Measurements from ENCODE around the gene CACNG5.
"Not testable (repeated sequence)": the region's sequence is repeated elsewhere in the genome, so short reads cannot be mapped to it uniquely, and the experiment has no call there.

CACNG5 gene

DNA sequence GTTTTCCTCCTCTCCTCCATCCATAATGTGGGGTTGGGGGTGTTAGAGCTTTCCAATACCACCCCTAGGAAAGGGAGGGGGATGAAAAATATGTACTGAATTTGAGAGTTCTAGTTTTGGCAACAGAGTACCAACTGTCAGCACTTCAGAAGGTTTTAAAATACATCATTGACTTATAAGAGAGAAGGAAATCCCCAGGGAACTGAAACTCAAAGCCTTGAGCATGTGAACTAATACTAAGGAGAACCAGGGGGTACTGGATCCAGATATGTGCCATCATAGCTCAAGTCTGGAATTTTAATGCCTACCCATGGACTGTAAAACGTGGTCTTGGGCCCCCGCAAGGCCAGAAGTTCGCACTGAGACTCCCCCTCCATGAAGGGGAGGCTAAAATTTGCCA, 15.8 kb downstream of the CACNG5 start:
- no peak for DNase-seq

DNA sequence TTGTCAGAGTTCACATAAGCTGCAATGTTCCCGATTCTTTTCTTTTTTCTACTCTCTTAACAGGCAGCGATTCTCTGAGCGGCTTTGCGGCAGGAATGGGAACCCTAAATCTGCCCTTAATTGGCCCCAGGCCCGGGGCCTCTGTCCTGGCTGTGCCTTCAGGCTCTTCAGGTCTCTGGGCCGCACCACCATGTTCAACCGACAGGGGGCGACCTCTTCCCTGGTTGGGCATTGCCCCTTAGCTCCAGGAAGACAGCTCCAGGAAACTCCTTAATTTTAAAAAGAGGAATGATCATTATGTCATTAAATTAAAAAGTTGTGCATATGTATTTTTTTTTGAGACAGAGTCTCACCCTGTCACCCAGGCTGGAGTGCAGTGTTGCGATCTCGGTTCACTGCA, 20.3 kb downstream of the CACNG5 start:
- peak; percentile 74 for DNase-seq

- no peak for DNase-seq
Observed at GRCh38 chr17:66858226-66859083, 23.5 kb downstream of the CACNG5 start.

DNA sequence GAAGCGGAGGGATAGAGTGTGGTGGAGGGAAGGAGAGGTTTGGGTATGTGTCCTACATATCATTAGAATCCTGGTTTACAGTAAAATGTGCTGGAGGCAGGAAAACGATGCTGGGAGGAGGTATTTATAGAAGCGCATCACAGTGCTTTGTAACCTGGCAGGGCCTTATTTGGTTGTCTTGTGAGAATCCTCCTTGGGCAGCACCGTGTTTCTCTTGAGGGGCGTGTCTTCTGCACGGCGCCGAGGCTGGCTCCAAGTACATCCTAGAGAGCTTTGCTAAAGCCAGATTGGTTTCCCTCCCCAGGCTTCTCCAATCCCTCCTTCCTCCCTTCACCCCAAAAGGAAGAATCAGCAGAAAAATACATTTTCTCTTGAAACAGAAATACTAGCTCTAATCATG, 24.4 kb downstream of the CACNG5 start:
- no peak for DNase-seq

- DNase-seq, result no peak
Observed at GRCh38 chr17:66860204-66860603, 25.3 kb downstream of the CACNG5 start.

- no peak for DNase-seq
Observed at GRCh38 chr17:66863820-66864219, 28.9 kb downstream of the CACNG5 start.

- no peak for DNase-seq
Observed at GRCh38 chr17:66865151-66865550, 30.2 kb downstream of the CACNG5 start.

DNA sequence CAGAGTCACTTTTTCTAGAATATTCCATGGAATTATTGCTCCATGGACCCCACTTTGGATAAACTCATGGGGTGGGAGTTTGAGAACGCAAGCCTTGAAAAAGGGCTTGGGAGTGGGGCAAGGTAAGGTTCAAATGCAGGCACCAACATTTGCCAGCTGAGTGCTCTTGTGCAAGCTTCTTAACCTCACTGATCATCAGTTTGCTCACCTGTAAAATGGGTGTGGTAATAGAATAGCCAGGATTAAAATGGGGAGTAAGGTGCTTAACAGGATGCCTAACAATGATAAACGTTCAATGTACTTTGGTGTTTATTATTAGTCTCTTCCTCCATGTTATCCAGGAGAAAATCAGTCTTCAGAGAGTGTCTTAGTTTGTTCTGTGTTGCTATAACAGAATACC, 39.0 kb downstream of the CACNG5 start:
- no peak for DNase-seq

DNA sequence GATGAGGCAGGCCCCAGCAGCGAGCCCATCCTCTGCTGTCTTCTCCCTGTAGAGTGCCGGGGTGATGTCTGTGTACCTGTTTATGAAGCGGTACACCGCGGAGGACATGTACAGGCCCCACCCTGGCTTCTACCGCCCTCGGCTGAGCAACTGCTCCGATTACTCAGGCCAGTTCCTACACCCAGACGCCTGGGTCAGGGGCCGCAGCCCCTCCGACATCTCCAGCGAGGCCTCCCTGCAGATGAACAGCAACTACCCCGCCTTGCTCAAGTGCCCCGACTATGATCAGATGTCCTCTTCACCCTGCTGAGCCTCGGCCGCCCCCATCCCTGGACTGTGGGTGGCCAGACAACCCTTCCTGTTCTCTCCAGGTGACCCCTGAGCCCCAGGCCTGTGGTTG, 50.0 kb downstream of the CACNG5 start:
- DNase-seq, result no peak

DNA sequence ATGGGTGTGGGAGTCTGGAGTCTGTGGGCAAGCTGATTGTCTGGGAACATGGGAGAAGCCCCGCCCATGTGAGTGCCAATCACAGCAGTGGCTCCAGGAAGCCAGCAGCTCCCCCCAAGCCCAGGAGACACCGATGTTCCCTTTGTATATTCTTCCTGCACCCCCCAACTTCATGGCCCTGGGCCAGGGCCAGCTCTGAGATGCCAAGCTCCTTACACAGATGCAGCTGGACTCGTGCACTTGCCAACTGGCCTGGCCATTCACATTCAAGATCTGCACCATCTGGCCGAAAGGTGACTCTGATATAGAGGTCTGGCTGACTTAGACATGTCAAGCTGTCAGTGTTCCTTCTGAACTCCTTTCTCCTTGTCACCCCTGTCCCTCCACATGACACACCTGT, 50.5 kb downstream of the CACNG5 start:
- no peak for DNase-seq

DNA sequence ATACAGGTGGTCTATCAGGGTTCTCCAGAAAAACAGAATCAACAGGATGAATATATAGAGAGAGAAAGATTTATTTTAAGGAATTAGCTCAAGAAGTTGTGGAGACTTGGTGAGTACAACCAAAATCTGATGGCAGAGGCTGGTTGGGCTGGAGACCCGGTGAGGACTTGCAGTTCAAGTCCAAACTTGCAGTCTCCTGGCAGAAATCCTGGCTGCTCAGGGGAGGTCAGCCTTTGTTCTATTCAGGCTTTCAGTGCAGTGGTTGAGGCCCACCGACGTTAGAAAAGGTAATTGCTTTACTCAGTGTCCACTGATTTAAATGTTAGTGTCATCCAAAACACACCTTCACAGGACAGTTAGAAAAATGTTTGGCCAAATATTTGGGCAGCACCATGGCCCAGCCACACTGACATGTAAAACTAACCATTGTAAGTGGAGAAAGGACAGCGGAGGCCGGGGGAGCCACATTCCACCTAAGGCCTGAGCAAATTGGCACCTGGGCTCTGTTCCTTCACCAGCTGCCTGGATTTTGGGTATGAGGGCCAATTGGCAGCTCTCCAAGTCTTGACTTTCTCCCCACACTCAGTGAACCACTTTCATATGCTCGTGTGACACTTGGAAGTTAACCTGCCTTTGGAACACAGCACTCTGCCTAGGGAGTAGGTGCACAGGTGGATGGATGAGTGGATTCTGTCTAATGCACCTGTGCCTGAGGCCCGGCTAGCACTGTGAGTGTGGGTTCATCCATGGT, 54.7 kb downstream of the CACNG5 start:
- no peak for DNase-seq

DNA sequence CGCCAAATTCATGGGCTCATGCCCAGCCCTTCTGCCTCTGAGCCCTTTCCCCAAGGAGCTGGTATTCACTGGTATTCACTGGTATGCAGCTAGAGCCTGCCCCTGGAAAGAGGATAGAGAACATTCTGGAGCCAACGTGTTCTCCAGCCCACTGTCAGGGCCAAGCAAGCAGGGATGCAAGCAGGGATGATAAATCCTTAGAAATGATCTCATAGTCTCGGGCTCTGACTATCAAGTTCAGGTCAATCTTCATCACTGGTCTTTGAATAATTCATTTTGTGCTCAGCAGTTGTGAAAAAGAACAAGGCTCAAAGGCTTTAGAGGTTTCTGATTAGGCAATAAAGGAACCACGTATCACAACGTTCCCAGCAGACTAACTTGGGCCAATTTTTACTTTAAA, 57.3 kb downstream of the CACNG5 start:
- no peak for DNase-seq

- no peak for DNase-seq
Observed at GRCh38 chr17:66893382-66893781, 58.5 kb downstream of the CACNG5 start.

- DNase-seq, result no peak
Observed at GRCh38 chr17:66893863-66894262, 58.9 kb downstream of the CACNG5 start.

- DNase-seq, result no peak
Observed at GRCh38 chr17:66897141-66897540, 62.2 kb downstream of the CACNG5 start.

DNA sequence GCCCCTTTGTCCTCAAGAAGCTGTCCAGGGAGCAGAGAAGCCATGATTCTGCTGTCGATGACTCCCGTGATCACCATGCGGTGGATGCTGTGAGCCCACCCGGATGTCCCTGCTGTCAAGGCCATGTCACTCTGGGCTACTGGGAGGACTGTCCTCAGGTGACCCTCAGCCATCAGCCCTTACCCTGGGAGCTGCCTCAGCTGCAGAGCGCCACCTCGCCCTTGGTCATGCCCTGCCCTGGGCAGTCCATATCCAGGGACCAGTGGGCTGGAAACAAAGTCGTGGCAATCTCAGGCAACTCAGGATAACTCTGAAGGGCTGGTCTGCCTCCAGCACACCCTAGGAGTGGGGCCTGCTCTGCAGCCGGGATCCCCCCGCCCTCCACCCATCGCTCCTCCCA, 63.6 kb downstream of the CACNG5 start:
- no peak for DNase-seq

DNA sequence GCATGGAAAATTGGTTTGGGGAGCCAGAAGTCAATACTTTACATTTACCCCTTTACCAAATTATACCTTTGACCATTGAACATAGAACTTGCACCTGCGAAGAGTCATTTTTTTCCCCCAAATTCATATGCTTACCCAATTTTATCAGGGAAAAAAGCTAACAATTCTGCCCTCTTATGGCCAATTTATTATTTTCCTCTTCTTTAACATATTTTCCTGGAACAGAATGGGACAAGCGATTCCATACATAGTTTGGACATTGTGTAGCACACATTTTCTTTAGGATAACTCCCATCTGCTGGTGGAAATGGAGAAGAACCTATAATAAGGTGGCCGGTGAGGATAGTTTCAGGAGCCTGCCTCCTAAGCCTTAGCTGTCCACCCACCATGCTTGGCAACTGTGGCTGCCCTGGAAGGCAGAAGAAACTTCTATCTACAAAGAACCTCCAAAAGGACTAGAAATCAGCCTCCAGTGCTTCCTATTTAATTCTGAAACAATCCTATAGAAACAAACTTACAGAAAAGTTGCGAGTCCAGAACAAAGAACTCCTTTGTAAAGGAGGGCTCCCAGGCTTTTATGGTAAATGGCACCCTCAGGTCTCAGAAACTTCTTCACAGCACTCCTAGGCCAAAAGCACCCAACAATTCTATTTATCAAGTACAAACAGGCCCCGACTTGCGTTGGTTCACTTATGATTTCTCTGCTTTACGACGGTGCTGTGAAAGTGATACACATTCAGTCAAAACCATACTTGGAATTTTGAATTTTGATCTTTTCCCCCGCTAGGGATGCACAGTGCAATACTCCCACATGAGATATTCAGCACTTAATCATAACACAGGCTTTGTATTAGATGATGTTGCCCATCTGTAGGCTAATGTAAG, 65.5 kb downstream of the CACNG5 start:
- no peak for DNase-seq

- DNase-seq, result not testable (repeated sequence)
Observed at GRCh38 chr17:66903296-66903695, 68.4 kb downstream of the CACNG5 start.

- DNase-seq, result no peak
Observed at GRCh38 chr17:66903781-66904180, 68.9 kb downstream of the CACNG5 start.

DNA sequence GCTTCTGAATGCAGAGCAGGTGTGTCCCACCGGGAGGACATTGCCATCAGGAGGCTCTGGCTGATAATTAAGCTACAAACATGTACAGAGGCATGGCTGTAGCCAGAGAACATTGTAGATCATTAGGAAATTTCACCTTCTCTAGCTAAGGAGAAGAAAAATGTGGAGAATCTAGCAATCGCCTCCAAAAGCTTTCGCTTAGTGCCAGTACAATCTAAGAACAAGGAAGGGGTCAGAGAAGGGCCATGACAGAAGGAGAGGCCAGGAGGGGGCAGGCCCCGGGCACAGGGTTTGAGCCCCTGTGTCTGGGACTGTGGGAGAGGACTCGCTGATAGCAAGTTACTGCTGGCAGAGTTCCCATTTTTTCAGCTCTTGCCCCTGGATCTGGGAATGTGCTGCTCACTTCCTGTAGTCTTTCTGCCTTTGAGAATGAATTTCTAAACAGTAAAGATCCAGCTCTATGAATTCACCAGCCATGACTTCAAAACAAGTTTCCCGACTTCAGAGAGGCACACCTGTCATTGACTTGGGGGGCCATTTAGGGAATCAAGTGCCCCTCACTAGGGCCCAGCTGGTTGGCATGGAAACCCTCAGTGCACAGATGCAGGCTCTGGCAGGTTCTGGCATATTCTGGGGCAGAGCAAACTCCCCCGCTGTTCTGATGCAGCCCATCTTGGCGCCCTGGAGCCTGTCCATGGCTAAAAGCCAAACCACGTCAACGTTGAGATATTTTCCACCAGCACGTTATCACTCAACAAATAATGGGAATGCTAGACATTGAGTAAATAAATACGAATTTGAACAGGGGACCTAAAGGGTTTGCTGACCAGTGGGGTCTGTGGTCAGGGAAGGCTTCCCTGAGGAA, 70.1 kb downstream of the CACNG5 start:
- no peak for DNase-seq

DNA sequence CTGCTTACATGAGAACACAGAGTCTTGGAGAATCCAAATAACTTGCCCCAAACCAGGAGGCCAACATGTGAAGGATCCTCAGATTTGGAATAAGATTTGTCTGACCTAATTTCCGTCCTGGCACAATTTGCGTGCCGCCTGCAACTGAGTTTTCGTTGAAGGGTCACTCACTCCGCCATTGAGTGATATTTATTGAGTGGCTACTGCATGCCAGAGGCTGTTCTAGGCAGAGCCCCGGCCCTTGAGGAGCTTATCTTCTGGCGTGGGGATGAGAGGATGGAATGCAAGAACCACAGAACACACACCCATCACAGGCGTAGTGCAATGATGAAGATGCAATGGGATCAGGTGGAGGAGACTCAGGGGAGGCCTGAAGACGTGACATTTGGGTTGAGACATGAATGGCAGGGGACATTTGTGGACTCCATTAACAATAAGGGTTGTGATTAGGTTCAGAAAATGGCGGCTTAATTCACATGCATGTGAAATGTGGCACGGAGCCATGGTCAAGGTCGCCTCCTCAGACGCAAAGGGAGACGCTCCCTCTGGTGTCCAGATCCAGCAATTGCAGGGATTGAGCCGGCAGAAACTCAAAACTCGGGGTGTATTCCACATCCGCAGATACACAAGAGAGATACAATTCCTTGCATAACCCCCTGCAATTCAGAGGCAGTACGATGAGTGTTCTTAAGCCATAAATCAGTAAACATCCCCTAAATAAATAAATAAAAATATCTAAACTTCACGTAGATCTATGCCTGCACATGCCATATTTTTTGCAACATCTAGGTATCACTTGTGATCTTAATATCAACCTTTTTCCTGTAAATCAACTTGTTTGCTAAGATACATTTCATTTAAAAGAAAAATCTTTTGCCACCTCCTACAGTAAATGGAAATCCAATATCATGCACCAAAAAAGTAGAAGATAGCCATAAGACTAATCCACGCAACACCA, 71.7 kb downstream of the CACNG5 start:
- DNase-seq, result peak; percentile 82
